IPS-NIHi11 (cell line): ENCODE data around the gene ZC3H4.
"Not testable (repeated sequence)": the region's sequence is repeated elsewhere in the genome, so short reads cannot be mapped to it uniquely, and the experiment has no call there.

Experiments
- DNase-seq: peaks from one replicate; pipeline ENCODE4 v3.0.0; 2012; ENCODE audit warnings: mixed read lengths, low spot score

Gene ZC3H4

GRCh38 chr19:47112997-47113849 is at the start of gene ZC3H4:
ZC3H4 (minus strand) TSS chr19:47113776; CDS start chr19:47112584, 1,192 bp downstream.
- DNase-seq = peak; percentile 92

- DNase-seq = no peak
Observed at GRCh38 chr19:47161876-47162489, 48.4 kb upstream of the ZC3H4 start.

DNA sequence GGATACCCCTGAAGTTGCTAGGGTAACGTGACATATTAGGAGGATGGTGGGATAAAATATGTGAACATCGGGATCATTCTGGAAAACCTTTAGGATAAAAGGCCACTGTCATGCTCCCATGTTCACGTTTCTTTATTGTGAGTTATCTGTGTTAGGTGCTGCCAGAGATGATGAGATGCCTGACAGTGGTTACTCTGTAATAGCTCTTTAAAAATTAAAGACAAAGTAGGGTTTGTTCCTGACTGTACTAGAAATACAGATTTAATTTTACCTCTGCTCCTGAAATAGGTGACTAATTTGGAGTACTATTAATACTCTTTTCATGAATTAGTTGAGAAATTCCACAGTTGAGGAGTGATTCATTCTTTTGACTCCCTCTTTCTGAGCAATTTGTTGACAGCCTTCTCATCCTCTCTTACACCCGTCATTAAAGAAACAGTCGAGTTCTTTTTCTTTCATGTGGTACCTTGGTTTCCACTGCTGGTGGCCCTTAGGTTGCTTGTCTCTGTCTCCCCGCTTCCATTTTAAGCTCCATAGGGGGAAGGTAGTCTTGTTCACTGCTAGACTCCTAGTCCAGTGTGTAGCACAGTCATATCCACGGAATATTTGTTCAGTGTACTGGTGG is 45.4 kb upstream of the ZC3H4 start:
- no peak for DNase-seq

GRCh38 chr19:47158367-47158791 is 44.8 kb upstream of the ZC3H4 start:
- no peak for DNase-seq

DNA sequence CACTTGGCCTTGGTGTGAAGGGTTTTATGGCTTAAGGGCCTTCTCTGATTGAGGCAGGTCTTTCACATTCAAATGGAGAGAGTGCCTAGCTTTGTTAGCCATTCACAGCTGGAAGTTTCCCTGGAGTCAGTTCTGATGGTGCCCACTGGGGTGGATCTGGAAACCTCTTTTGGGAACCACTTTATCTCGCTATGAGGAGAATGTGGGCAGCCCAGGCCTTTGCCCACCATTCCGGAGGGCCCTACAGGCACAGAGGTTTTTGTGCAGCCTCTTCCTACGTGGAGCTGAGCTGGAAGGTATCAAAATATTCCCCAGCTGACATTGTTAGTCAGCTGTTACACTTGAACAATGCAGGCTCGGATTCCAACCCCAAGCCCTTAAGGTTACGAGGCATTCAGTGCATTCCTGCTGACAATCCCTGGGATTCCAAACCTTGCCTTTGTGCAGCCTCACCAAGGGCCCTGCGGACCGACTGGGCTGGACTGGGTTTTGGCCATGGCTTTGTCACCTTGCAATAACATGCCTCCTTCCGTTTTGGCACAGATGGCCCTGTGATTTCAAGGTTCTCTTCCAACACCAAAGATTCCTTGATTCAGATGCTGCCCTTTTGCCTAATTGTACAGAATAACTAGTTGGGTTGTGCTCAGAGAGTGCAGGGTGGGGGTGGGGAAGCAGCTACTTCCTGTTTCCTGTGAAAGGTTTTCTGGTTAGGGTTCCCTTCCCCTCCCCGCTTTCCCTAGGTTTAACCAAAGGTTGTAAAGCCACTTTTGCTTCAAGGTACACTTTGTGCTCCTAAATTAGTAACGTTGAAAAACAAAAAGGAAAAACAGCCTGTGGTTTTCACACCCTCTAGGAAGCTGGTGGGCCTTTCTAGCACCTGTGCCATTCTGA is 44.1 kb upstream of the ZC3H4 start:
- DNase-seq = peak; percentile 84

DNA sequence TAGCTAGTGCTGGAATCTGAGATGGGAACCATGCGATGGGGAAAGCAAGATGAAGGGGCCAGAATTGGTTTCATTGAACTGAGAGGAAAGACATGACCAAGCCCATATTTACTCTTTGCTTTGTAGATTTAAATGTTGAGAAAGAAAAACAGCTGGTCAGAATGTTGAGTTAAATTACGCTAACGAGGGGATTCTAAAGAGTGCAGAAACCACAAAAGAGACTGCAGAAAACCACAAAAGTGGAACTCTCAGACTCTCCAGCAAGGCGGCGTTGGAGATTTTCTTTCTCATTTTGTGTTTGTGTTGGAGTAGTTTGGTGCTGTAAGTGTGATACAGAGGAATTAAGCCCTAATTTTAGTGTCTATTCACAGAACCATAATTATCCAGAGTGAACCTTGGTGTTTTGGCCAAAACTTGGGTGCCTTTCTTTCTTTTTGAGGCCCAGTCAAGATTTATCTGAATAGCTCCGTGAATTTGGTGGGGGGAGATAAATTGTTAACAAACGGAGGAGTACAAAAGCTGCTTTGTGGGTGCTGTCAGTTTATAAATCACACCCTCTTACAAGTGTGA is 43.4 kb upstream of the ZC3H4 start:
- DNase-seq = no peak

GRCh38 chr19:47155148-47155547 is 41.6 kb upstream of the ZC3H4 start:
- DNase-seq = no peak

- DNase-seq = no peak
Observed at GRCh38 chr19:47153266-47153665, 39.7 kb upstream of the ZC3H4 start.

- DNase-seq = peak; percentile 29
Observed at GRCh38 chr19:47152632-47153031, 39.1 kb upstream of the ZC3H4 start.

DNA sequence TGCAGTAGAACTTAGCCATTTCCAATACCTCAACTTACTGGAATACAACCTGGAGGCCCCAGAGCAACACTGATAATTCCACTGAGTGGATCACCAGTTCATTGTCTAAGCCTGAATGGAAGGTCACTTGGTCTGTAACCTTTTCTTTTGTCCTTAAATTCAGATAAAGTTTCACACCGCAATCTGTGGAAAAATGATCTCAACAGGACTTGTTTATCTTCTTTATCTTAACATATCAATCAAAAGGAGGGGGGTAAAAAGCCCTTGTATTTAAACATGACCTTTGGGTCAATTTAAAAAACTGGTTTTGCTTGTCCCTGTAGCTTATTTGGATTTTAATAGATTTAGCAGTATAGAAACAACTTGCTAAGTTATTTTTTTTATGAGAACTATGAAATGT is 38.6 kb upstream of the ZC3H4 start:
- DNase-seq = no peak

GRCh38 chr19:47151627-47152026 is 38.1 kb upstream of the ZC3H4 start:
- DNase-seq = no peak

- DNase-seq = no peak
Observed at GRCh38 chr19:47146920-47147319, 33.3 kb upstream of the ZC3H4 start.

DNA sequence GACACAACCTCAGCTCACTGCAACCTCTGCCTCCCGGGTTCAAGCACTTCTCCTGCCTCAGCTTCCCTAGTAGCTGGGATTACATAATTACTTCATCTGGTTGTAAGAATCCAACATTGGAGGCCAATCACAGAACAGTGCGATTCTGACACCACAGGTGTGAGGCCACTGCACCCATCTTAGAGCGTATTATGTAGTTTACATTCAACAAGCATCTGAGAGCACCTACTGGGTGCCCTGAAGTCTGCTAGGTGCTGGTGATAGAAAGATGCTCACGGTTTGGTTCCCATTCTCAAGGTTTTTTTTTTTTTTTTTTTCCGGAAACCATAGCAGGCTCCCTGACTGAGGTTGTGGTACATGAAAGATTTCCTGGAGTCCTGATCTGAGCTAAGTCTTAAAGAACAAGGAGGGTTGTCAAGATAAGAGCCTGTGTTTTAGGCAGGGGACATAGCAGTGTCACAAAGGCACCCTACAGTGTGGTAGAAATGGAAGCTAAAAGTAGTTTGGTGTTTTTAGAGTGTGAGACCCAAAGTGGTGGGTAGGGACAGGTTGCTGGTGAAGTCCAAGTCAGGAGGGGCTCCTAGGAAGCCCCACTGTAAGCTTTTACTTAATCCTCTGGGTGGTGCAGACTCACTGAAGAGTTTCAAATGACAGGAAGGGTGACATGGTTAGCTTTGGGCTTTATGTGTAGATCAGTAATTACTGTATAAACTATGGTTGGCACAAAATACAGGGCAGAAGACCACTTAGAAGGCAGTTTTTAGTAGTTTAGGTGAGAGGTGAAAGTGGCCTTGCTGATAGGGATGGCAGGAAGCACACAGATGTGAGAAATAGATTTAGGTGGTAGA is 32.3 kb upstream of the ZC3H4 start:
- no peak for DNase-seq

DNA sequence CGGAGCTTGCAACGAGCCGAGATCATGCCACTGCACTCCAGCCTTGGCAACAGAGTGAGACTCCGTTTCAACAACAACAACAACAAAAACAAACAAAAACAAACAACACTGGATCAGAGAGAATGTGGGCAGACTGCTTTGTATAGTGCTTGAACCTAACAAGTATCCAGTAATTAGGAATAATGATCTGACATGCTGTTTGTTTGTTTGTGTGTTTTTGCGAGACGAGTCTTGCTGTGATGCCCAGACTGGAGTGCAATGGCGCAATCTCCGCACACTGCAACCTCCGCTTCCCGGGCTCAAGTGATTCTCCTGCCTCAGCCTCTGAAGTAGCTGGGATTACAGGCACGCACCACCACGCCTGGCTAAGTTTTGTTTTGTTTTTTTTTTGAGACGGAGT is 31.1 kb upstream of the ZC3H4 start:
- DNase-seq = no peak

GRCh38 chr19:47143322-47144073 is 29.9 kb upstream of the ZC3H4 start:
- DNase-seq = no peak

- DNase-seq = no peak
Observed at GRCh38 chr19:47142779-47143178, 29.2 kb upstream of the ZC3H4 start.

DNA sequence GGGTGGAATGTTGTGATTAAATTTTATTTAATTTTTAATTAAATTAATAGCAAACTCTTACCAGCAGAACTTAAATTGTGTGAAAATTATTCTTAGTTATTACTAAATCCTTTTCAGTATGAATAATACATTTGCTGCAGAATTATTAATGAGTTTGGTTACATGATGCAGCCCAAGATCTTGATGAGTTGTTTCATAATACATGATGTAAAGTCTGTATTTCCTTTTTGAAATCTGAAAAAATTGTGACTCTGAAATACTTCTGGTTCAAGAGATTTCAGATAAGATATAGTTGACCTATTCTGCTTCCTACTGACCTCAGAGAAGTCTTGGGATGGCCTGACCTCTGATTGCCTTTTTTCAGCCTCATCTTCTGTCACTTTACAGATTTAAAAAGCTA is 28.1 kb upstream of the ZC3H4 start:
- no peak for DNase-seq

GRCh38 chr19:47141252-47141651 is 27.7 kb upstream of the ZC3H4 start:
- not testable (repeated sequence) for DNase-seq

- no peak for DNase-seq
Observed at GRCh38 chr19:47135156-47135555, 21.6 kb upstream of the ZC3H4 start.

DNA sequence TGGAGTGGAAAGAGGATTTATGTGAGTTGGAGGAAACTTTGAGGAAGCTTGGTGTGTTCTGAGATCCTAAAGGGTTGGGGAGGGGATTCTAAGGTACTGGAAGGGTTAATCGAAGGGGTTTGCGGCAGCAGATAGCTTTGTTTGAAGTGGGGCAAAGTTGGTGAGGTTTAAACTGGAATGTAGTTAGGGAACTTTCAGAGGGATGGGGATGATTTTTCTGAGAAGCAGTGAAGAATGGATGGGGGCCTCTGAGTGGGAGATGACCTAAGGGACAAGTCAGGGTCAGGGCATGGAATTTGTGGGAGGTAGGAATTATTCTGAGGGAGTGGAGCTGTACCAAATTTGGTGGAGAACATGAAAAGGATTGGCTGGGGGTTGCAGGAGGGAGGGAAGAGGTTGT is 21.0 kb upstream of the ZC3H4 start:
- DNase-seq = no peak
